GM18951 (cell line): ENCODE measurements around the gene FTCD.

Source experiments
- POLR2A ChIP-seq: IDR thresholded peaks from 4 replicates; pipeline ENCODE4 v1.6.1; 2011; ENCODE audit warnings: mild to moderate bottlenecking; ENCODE audit not compliant: insufficient read length, insufficient read depth; ENCODE audit errors: extremely low read depth
- in situ Hi-C: fragments of 300-500 bp; cut with MboI; formaldehyde crosslinking; loops from one replicate; pipeline ENCODE4 v1.12.0; 2022; ENCODE audit warnings: low sequenced_read_pairs, mixed read lengths, inconsistent platforms; ENCODE audit not compliant: unreplicated experiment

The FTCD gene

GRCh38 chr21:46136739-46137349, 18.5 kb downstream of the FTCD start:
- in situ Hi-C loops, result no loop called here
- TF ChIP-seq POLR2A, result no peak

GRCh38 chr21:46135782-46136395, 19.5 kb downstream of the FTCD start:
- in situ Hi-C loops, result no loop called here

GRCh38 chr21:46131838-46132651, 23.3 kb downstream of the FTCD start:
- TF ChIP-seq POLR2A, result no peak
- in situ Hi-C loops, result no loop called here

More at GRCh38 chr21:46135782-46136395, 19.5 kb downstream of the FTCD start:
- no peak for TF ChIP-seq POLR2A

DNA sequence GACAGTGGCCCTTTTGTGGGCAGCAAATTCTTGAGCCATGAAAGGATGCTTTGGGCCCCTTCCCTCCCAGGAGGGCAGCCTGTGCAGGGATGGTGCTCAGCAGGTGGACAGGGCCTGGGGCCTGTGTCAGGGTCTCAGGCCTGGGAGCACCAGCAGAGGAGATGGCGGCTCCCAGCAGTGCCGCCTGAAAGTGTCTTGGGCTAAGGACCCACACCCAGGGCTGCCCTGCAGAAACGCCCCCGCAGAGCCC, 23.9 kb downstream of the FTCD start:
- no peak for TF ChIP-seq POLR2A

GRCh38 chr21:46130831-46131587, 24.4 kb downstream of the FTCD start:
- TF ChIP-seq POLR2A, result no peak
- in situ Hi-C loops, result no loop called here

More for the DNA sequence above, 23.9 kb downstream of the FTCD start:
- in situ Hi-C loops, result no loop called here

GRCh38 chr21:46129846-46130651, 25.3 kb downstream of the FTCD start:
- in situ Hi-C loops, result no loop called here
- no peak for TF ChIP-seq POLR2A

GRCh38 chr21:46128933-46129571, 26.3 kb downstream of the FTCD start:
- in situ Hi-C loops, result no loop called here
- TF ChIP-seq POLR2A, result no peak

DNA sequence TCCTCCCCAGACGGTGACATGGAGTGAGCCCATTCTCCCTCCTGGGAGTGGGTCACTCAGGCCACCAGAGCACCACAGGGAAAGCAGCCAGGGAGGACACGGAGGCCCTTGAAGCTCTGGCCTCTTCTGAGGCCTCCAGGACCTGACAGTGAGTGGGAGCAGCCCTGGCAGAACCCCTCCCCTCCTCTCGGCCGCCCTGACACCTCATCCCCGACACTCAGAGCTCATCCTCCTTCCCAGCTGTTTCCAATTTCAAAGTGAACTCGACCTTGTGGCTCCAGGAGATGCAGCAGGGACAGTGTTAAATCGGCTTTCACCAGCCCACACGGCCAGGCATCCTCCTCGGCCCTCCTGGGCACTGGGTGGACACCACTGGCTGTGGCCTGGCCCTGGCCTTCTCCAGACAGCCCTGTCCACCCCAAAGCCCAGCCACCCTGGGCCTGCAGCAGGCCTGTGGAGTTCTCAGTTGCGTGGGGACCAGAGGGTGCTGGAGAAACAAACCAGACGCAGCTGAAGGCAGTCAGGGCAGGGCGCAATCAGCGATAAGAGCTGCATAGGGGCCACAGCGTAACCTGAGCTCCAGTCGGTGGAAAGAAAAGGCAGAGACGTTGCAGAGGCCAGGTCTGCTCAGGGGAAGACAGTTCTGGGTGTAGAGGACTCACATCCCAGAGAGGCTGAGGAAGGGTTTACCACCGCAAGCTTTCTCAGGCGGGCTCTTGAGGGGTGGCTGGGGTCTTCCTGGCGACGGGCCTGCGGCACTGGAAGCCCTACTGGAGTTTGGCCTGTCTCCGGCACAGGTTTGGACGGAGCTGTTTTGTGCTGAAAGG, 27.1 kb downstream of the FTCD start:
- in situ Hi-C loops, result no loop called here
- TF ChIP-seq POLR2A, result no peak

GRCh38 chr21:46127239-46128105, 27.9 kb downstream of the FTCD start:
- in situ Hi-C loops, result no loop called here
- TF ChIP-seq POLR2A, result no peak

DNA sequence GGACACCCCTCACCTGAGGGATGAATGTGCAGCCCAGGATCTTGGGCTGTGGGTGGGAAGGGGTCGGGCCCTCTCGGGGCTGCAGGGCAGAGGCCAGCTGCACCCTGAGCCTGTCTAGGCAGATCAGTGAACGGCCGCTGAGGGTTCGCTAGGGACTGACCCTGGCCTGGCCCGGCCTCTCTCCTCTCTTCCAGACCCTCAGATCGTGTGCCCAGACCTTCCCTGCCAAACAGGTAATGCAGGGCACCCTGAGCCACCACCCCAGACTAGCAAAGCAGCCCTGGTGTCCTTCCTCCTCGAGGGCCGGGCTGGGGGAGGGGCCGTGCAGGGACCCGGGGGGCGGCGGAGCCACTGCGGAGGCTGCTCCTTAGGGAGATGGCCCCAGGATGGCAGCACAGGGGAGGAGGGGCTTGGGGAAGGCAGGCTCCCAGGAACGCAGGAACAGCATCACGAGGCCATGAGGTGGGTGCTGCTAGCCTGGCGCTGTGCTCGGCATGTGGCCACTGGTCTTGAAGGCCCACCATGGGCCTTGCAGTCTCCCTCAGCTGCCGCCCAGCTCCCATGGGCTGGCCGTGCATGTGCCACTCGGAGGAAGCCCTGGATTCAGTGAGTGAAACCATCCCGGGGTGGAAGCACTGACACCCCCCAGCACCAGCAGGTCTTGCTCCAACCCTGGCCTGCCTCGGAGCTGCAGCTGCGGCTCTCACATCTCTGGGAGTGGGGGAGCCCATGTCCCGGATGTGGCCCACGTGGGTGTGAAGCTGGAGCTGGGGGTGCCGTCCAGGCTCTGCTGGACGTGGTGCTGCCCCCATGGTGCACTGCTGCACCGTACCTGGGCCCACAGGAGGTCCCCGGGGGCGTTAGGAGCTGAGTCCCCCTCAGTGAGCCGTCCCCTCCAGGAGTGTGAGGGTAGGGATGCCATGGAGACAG, 28.8 kb downstream of the FTCD start:
- TF ChIP-seq POLR2A, result no peak
- in situ Hi-C loops, result no loop called here
